Activated CD4-positive, alpha-beta T cell treated with anti-CD3 and anti-CD28 coated beads for 1 hour (primary cell): Measurements from ENCODE around the gene MEAK7.
A peak's percentile ranks its signal among the peaks of the same experiment; 100 is the strongest.

Experiments
- DNase-seq: peaks from one replicate; pipeline ENCODE4 v3.0.0-alpha.2; 2020

MEAK7 gene, protein sequence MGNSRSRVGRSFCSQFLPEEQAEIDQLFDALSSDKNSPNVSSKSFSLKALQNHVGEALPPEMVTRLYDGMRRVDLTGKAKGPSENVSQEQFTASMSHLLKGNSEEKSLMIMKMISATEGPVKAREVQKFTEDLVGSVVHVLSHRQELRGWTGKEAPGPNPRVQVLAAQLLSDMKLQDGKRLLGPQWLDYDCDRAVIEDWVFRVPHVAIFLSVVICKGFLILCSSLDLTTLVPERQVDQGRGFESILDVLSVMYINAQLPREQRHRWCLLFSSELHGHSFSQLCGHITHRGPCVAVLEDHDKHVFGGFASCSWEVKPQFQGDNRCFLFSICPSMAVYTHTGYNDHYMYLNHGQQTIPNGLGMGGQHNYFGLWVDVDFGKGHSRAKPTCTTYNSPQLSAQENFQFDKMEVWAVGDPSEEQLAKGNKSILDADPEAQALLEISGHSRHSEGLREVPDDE

DNA sequence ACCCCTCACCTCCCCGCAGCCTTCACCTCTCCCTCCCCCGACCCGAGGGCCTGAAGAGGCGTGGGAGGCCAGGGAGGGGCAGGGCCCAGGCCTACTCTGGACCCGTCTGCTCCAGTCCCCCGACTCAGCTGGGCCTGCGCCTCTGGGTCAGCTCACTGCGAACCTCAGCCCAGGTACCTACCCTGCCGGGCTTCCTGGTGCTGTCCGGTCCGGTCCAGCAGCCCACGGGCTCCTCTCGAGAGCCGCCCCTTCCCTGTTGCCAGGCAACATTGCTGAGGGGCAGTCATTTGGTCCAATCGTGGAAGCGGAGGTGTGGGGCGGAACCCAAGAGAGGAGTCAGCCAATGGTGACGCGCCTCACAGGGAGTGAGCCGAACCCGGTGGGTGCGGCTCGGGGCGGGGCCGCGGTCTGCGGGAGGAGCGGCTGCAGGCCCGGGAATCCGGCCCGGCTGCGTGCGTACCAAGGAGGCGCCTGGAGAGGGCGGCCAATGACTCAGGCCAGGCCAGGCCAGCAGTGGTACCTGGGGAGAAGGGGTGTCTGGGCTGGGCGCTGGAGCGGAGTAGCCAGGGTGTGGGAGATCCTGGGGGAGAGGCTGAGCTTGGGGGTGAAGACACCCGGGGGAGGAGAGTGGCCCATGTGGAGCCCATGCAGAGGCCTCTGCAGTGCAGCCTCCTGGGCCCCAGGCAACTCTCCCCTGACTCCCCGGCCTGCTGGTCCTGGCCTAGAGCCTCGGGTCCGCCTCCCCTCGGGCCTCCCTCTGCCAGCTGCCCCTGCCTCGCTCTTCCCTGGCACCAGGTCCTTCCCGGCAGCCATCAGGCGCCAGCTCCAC is at the start of gene MEAK7:
Gene MEAK7 (minus strand): TSS at position 240 of the 829 bp plus-strand sequence. CDS start 6,573 bp downstream, outside the sequence.
- DNase-seq = peak; percentile 95

DNA sequence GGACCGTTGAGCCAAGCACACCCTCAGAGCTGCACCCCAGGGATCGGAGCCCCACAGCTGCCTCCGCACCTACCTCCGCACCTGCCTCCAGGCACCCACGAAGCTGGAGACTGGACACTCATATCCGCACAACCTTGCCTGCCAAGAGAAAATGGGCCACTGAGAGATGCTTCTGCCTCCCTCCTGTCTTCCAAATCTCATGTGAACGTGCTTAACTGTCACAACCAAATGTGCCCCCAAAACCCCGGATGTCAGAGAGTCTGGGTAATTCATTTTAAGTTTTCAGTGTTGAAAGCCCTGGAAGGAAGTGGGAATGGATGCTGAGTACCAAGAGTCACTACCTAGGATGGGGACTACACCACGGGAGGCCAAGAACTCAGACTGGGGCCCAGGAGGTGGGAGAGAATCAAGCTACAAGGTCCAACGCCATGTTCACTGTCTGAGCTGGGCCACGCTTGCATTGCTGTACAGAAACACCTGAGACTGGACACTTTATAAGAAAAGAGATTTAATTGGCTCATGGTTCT is 49.5 kb upstream of the MEAK7 start:
- DNase-seq = no peak

DNA sequence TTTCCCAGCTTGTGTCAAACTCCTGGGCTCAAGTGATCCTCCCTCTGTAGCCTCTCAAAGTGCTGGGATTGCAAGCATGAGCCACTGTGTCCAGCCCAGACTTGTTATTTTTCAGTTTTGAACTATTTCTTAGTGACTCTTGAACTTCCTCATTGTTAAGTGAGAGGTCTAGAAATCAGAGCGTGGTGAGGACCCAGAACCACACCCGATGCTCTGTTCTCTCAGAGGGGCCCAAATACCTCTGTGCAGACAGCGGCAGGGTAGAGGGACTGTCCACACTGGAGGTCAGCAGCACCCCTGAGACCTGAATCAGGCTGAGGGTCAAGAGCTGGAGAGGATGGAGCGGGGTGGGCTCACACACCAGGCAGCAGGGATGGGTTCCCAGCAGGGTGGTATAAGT is 47.7 kb upstream of the MEAK7 start:
- DNase-seq = no peak

DNA sequence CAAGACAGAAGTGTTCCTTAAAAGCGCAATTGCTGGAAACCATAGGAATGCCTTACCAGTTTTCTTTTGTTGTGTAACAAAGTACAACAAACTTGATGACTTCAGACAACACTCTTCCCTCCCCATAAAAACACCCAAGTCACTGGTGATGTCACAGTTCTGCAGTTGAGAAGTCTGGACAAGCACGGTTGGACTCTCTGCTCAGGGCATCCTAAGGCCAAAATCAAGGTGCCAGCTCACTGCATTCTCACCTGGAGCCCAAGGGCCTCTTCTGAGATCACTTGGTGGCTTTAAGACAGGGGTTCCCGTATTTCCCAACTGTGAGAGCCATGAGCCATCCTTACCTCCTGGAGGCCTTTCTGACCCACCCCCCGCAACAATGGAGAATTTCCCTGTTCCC is 45.6 kb upstream of the MEAK7 start:
- DNase-seq = no peak

DNA sequence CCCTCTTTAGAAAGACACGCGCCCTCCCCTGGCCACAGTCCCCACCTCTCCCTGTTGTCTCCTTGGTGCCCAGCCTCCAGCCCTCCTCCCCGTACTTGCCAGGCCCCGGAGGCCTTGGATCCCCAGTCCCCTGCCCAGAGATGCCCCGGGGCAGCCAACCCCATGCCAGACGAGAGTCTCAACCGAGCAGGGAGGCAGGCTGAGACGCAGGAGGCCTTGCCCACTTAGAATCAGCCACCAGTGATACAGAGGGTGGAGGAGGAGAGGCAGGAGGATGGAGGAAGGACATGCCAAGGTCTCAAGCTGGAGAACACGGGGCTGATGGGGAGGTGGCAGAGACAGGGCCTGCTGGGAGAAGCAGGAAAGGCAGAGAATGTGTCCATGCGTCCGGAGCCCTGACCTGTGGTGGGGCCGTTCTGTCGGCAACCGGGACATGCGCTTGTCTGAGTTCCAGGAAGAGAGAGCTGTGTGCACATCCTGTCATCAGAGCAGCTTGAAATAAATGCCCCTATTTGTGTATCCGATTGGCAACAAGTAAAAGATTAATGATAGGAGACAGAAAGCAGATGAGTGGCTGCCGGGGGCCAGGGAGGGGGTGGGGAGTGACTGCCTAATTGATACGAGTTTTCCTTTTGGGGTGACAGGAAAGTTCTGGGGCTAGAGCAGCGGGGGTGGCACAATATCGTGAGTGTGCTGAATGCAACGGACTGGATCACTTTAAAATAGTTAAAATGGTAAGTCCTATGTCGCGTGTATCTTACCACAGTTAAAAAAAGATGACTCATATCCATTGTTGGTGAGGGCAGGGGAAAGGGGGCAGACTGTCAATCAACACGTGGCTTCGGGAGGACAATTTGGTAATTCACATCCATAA is 44.7 kb upstream of the MEAK7 start:
- DNase-seq = peak; percentile 30

DNA sequence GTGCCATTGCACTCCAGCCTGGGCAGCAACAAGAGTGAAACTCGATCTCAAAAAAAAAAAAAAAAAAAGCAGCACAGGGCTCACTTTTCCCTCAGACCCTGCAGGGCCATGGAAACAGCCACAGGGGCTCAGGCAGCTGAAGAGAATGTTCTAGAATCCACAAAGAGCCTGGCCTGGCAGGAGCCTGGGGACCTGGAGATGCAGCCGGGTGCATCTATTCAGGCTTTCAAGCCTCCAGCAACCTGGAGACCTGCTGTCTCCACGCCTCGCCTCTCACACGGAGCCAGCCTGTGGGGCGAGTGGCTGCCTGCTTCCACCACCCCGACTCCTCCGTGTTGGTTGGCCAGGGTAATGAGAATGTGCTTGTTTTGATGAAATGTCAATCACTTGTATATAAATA is 44.0 kb upstream of the MEAK7 start:
- DNase-seq = no peak

DNA sequence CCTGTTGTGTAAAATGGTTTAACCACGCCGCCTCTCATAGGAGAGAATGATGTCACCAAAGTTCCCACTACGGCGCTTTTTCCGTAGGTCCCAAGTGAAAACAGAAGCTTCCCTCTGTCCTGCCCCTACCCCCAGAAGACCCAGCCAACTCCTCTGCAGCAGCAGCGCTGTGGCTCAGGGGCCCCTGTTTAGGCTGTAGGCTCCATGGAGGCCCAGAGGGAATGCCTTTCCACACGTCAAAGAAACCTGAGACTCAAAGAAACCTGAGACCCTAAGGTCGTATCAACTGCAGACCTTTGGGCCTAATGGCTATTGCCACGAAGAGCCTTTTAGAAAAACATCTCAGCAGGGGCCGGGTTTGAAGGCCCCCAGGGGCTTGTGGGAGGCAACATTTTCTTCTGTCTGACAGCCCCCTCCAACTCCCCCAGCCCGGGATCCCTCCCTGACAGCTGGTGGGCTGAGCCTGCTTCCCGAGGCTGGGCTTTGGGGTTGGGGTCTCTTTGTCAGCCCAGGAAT is 43.1 kb upstream of the MEAK7 start:
- DNase-seq = no peak

DNA sequence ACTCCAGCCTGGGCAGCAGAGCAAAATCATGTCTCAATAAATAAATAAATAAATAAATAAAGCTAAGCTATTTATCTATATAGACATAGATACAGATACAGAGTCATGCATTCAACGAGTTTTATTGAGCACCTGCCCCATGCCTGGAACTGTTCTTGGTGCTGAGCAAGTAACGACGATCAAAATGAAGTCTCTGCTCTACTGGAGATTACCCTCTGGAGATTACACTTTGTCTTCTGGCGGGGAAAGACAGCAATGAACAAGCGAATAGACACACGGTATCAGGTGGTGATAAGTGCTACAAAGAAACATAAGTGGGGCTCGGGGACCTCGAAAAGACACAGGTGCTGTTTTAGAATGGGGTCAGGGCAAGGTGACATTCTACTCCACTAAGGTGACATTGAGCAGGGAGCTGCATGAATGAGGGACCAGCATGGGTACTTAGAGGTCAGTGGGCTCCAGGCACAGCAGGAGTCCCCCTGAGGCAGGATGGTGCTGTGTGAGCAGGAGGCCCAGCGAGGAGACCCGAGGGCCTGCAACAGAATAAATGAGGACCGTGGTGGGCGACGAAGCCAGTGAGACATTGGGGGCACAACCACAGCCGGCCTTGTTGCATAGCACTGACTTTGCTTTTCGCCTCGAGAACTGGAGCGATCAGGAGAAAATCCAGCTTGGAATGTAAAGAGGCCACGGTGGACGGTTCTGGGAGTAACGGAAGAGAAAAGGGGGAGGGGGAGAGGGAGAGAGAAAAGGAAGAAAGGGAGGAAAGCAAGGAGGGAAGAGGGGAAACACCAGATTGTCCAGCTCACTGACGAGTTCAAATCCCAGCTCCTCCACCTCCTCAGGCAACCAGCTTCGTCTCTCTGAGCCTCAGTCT is 42.4 kb upstream of the MEAK7 start:
- no peak for DNase-seq

DNA sequence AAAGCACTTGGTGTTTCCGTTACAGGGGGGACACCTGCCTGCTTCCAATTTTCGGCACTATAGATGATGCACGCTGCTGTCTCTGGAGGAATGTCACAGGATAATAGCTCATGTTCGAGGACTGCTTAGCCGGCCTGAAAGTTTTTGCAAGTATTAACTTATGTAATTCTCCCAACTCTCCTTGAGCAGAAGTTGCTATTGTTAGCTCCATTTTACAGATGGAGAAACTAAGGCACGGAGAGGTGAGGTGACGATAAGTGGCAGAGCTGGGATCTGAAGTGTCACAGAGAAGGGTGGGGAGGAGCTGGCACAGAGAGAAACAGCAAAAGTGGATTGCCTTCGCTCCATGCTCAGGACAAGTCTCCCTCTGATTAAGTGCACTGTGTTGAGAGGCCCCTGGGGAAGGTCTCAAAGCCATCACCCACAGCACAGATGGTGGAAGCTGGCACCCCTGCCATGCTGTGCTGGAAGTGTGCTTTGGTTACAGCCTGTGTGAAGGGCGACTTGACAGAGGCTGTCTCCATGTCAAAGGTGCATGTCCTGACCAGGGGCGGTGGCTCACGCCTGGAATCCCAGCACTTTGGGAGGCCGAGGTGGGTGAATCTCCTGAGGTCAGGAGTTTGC is 40.8 kb upstream of the MEAK7 start:
- no peak for DNase-seq

DNA sequence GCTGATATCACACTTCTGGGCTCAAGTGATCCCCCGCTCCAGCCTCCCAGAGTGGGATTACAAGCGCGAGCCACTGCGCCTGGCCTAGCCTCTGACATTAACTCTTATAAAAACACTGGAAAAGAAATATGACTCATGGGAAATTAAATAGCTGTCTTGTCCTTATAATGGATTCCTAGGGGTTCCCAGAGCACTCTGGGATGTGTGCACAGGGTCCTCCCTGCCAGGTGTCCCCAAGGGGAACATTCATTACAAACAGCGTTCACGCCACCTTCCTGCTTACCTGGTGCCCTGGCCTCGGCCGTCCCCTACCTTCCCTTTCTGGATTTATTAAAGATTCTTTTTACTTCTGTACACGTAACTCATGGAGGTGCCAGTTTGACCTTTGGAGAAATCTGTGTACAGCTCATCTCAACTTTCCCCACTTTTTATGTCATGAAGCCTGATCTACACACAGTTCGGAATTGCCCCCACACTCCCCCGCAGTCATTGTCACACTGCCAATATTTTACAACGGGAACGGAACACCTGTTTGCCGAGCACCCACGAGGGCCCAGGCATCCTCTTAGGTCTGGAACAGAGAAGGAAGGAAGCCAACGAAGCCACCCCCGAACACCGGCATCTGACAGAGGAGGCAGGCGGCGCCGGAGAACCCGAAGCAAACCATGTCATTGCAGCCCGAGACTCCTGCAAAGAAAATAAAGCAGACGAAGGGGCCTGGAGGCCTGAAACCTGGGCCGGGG is 39.7 kb upstream of the MEAK7 start:
- peak; percentile 15 for DNase-seq

DNA sequence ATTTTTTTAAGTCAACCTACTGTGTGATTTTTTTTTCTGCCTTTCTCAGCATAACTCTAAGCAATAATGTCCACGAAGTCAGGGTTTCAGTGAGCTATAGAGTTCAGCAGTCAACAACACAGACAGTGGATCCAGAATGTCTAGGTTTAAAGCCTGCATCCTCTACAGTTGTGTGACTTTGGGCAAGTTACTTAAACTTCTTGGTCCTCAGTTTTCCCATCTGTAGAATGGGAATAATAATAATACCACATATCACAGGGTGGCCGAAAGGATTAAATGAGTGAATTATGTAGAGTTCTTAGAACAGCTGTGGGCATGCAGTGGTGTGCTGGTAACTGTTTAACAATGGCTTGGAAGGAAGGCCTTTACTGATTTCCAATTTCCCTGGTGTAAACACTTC is 38.8 kb upstream of the MEAK7 start:
- DNase-seq = no peak

DNA sequence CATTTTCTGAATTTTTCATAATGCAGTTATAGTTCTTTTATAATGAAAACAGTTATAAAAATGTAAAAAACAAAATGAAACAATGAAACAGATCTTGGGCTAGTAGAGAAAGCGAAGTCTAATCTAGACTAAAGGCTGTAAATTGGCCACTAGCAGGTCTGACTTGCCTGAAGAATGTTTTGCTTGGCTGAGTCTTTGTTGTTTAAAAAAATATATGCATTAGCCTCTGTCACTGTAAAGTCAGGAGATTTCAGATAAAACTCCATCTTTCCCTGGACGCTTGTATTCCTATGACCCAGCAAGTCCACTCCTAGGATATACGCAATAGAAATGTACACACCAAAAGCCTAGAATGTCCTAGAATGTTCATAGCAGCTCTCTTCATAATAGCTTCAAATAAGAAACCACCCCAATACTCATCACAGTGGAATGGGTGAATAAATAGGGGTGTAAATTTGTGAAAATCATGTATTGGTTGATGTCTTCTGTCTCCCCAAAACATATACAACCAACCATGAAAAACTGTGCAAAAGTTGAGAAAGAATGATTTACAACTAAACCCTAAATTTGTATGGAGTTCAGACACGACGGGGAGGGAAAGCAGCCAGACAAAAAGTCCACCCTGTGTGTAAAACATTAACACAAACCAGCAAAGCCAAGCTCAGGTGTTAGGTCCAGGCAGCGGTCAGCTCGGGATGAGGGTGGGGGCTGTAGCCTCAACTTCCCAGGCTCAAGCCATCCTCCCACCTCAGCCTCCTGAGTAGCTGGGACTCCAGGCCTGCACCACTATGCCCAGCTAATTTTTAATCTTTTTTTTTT is 37.7 kb upstream of the MEAK7 start:
- no peak for DNase-seq

DNA sequence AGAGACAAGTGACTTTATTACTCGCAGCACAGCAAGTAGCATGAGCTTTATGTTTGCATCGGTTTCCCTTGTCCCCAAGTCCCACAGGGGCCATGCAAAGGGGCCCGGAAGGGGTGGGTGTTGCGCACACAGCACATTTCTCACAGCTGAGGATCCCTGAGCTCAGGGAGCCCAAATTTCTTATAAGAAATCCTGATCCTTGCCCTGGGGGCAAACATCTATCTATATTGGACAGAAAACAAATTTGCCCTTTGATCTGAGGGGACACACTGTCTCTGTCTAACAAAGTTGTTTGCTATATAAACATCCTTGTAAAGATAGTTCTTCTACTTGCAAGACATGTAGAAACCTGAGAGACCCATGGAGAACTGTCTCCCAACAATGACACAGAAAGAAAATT is 35.7 kb upstream of the MEAK7 start:
- DNase-seq = no peak

DNA sequence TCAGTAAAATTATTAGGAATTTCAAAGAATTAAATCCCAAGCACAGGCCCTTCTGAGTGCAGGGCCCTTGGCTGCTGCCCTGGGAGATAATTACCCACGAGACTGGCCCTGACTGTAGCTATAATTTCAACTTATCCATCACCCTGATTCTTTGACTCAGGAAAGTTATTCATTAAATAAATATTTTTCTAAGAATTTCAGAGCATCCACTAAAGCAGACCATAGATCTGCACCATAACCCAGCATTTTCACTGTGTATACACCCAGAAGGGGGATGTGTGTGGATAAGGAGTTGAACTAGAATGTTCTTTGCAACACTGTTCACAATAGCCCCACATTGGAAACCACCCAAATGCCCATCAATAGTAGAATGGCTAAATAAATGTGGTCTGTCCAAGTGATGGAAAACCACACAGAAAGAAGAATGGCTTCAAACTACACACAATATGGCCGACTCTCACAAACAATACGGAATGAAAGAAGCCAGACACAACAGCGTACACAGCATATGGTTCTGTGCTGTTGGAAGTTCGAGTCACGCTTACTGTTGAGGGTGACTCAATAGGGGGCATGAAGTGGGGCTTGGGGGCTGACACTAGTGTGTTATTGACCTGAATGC is 33.9 kb upstream of the MEAK7 start:
- DNase-seq = no peak

DNA sequence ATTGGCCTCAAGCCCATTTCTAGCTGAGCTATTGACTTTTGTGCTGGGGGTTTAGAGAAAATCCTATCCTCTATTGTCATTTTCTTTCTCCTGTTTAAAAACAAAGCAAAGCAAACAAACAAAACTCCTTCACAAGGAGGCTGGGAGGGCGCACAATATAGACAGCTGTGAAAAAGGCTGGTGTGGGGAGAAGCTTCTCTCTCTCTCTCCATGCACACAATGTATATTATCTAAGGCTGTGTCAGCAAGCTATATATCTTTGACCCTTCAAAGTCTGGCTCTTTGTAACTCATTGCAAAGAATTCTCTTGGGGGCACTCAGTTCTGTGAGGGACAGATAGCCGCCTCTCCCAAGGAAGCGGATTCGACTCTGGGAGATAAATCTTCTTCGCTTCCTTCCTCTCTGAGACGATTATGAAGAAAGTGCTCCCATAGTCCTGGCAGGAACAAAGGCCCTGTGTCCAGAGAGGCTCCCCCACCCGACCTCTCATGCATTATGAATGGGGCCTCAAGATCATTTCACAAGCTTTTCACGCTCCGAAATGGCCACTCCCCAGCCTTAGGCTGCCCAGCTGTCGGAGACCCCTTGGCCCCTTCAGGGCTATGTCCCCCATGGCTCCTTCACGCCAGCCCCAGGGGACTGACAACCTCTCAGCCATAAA is 33.2 kb upstream of the MEAK7 start:
- no peak for DNase-seq

DNA sequence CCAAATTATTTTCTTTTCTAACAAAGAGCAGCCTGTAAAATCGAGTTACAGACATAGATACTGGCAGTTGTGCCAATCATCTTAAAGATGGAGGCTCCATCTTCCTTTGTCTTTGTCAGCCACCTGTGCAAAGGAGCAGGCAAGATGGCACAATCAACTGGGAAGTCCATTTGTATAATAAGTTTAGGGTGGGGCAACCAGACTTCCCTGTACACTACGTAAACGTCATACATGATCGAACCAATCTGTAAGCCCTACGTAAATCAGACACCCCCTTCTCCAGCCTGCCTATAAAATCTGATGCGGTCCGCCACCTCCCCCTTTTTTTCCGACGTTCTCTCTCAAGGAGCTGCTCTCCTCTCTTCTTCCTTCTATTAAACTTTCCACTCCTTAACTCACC is 31.4 kb upstream of the MEAK7 start:
- DNase-seq = no peak

DNA sequence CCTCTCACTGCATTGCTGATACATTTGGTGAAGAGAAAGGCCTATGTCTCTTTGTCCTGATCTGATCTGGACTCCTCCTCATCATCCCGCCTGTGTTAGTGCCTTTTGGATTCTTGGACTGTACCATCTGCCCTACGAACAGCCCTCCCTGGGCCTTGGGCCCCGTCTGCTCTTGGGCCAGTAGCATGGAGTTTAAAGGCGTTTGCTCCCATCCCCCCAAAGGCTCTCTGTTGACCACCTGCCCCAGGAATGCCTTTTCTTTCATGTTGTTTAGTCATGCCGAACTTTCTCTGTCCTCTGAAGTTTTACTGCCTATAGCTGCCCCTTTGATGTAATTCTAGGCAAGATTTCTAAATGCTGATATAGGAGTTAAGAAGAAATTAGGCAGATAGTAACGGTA is 30.9 kb upstream of the MEAK7 start:
- no peak for DNase-seq

DNA sequence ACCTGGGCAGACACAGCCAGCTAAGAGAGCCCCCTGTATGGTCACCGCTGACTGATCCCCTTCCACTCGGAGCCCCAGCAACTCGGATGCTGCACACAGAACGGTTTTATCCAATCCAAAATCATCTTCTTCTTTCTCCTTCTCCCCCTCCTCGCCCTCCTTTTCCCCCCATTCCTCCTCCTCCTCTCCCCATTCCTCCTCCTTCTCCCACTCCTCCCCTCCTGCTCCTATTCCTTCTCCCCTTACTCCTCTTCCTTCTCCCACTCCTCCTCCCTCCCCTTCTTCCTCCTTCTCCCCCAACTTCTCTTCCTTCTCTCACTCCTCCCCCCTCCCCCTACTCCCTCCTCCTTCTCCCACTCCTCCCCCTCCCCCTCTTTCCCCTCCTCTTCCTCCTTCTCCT is 30.4 kb upstream of the MEAK7 start:
- DNase-seq = no peak
